ENCODE measurements around the gene TJP2.
"Not testable (repeated sequence)": the region's sequence is repeated elsewhere in the genome, so short reads cannot be mapped to it uniquely, and the experiment has no call there.

TJP2 gene

GRCh38 chr9:69297300-69297980, 123.4 kb downstream of the TJP2 start:
- no peak for DNase-seq

DNA sequence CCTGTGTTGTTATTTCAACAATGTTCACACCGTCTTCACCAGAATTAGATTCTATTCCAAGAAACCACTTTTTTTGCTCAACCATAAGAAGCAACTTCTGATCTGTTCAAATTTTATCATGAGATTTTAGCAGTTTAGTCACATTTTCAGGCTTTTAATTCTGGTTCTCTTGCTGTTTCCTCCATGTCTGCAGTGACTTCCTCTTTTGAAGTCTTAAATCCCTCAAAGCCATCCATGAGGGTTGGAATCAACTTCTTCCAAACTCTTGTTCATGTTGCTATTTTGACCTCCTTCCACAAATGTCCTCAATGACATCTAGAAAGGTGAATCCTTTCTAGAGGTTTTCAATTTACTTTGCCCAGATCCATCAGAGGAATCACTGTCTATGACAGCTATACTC, 125.2 kb downstream of the TJP2 start:
- peak; percentile 36 for DNase-seq

DNA sequence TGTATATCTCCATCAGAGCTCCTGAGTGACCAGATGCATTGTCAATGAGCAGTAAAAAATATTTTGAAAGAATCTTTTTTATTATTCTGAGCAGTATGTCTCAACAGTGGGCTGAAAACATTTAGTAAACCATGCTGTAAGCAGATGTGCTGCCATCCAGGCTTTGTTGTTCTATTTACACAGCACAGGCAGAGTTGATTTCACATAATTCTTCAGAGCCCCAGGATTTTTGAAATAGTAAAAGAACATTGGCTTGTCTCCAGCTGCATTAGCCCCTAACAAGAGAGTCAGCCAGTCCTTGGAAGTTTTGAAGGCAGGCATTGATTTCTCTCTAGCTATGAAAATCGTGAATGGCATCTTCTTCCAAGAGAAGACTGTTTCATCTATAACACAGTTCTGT, 125.7 kb downstream of the TJP2 start:
- no peak for DNase-seq

DNA sequence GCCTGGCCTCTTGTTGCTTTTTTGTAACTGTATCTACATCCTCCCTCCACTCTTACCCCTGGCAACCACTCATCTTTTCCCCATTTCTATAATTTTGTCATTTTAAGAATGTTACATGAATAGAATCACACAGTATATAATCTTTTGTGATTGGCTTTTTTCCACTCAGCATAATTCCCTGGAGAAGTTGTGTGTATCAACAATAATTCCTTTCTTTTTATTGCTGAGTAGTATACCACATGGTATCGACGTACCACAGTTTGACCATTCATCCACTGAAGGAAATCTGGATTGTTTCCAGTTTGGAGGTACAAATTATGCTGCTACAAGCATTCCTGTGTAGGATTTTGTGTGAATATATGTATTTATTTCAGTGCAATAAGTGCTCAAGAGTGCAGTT, 129.3 kb downstream of the TJP2 start:
- DNase-seq: no peak

DNA sequence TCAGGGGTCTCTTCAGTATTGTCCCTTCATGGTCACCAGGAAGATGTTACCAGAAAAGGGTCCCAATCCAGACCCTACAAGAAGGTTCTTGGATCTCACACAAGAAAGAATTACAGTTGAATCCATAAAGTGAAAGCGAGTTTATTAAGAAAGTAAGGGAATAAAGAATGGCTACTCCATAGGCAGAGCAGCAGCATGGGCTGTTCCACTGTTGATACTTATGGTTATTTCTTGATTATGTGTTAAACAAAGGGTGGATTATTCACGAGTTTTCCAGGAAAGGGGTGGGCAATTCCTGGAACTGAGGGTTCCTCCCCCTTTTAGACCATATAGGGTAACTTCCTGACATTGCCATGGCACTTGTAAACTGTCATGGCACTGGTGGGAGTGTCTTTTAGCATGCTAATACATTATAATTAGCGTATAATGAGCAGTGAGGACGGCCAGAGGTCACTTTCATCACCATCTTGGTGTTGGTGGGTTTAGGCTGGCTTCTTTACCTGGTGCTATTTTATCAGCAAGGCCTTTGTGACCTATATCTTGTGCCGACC, 132.9 kb downstream of the TJP2 start:
- not testable (repeated sequence) for DNase-seq

- DNase-seq: no peak
Observed at GRCh38 chr9:69307446-69308205, 133.5 kb downstream of the TJP2 start.

DNA sequence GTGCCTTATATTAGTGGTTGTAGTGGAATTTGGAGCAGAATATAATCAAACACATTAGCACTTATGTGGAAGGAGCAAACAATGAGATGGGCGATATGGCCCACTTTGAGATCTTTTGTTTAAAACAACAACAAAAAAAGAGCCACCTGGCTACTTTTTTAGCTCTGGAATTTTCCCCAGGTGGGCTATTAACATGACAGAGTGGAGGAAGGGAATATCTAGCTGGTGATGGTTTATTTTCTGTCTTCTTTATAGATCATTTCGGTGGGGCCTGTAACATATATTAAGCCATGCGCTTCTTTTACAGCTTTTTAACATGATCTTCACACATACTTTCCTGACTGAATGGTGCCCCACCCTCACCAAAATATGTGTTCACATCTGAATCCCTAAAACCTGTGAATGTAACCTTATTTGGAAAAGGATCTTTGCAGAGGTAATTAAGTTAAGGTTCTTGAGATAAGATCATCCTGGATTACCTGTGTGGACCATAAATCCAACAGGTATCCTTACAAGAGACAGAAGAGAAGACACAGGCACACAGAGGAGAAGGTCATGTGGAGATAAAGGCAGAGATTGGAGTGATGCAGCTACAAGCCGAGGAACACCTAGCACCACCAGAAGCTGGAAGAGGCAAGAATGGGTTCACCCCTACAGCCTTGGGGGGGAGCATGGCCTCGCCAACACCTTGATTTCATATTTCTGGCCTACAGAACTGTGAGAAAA, 134.3 kb downstream of the TJP2 start:
- DNase-seq: no peak

DNA sequence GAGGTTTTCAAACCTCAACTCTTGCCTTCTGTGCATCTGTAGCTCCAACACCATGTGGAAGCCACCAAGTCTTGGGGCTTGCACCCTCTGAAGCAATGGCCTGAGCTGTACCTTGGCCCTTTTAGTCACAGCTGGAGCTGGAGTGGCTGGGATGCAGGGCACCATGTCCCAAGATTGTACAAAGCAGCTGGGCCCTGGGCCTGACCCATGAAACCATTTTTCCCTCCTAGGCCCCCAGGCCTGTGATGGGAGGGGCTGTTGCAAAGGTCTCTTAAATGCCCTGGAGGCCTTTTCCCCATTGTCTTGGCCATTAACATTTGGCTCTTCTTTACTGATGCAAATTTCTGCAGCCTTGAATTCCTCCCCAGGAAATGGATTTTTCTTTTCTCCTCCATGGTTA, 139.1 kb downstream of the TJP2 start:
- no peak for DNase-seq

- DNase-seq: no peak
Observed at GRCh38 chr9:69314547-69314946, 140.5 kb downstream of the TJP2 start.

- no peak for DNase-seq
Observed at GRCh38 chr9:69317081-69317480, 143.0 kb downstream of the TJP2 start.

DNA sequence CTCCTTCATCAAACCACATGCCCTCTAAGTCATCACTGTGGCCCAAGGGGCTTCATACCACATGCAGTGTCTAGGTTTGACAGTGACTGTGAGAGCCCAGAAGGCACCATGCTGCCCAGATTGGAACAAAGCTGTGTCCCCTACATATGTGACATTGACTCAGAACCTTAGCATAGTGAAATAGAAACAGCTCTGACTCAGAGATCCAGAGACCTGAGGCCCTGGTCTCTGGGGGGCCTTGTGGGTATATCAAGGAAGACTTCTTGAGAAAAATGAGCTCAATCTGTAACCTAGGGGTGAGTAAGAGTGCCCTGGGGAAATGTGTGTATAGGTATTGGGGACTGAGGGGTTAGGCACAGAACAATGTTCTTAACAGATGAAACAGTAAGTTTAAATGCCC, 143.8 kb downstream of the TJP2 start:
- no peak for DNase-seq

GRCh38 chr9:69319324-69320025, 145.4 kb downstream of the TJP2 start:
- no peak for DNase-seq

- no peak for DNase-seq
Observed at GRCh38 chr9:69322256-69322655, 148.2 kb downstream of the TJP2 start.

GRCh38 chr9:69323861-69324260, 149.8 kb downstream of the TJP2 start:
- no peak for DNase-seq
